Activated CD4-positive, alpha-beta T cell treated with anti-CD3 and anti-CD28 coated beads, Interleukin-2, amount 50 U/mL, for 48 hours (primary cell): ENCODE measurements around the gene ELL2.

Experiments used
- DNase-seq, 2 experiments: peaks; one replicate each; pipeline ENCODE4 v3.0.0-alpha.2; 2020

ELL2 gene

GRCh38 chr5:95954716-95955115 is 6.9 kb downstream of the ELL2 start:
- DNase-seq: no peak

GRCh38 chr5:95953021-95953702 is 8.5 kb downstream of the ELL2 start:
- DNase-seq: no peak

- DNase-seq: no peak
These were observed 9.7 kb downstream of the ELL2 start for GRCh38 chr5:95951916-95952315.

- DNase-seq: no peak
These were observed 11.8 kb downstream of the ELL2 start for GRCh38 chr5:95949810-95950209.

- DNase-seq: no peak
These were observed 13.0 kb downstream of the ELL2 start for GRCh38 chr5:95948631-95949030.

GRCh38 chr5:95946451-95946850 is 15.2 kb downstream of the ELL2 start:
- DNase-seq: no peak

GRCh38 chr5:95942968-95943367 is 18.7 kb downstream of the ELL2 start:
- DNase-seq: no peak

- no peak for DNase-seq
These were observed 19.2 kb downstream of the ELL2 start for GRCh38 chr5:95942414-95942813.

- no peak for DNase-seq
These were observed 19.9 kb downstream of the ELL2 start for GRCh38 chr5:95941756-95942155.

GRCh38 chr5:95940758-95941682 is 20.6 kb downstream of the ELL2 start:
- no peak for DNase-seq

GRCh38 chr5:95939465-95939864 is 22.2 kb downstream of the ELL2 start:
- DNase-seq: no peak

- no peak for DNase-seq
These were observed 22.9 kb downstream of the ELL2 start for GRCh38 chr5:95938766-95939165.

- no peak for DNase-seq
These were observed 23.3 kb downstream of the ELL2 start for GRCh38 chr5:95938347-95938746.

- DNase-seq: no peak
These were observed 24.0 kb downstream of the ELL2 start for GRCh38 chr5:95937607-95938152.

- no peak for DNase-seq
These were observed 24.7 kb downstream of the ELL2 start for GRCh38 chr5:95936812-95937397.

GRCh38 chr5:95935553-95936100 is 26.0 kb downstream of the ELL2 start:
- no peak for DNase-seq

- no peak for DNase-seq
These were observed 27.3 kb downstream of the ELL2 start for GRCh38 chr5:95934207-95934804.

- no peak for DNase-seq
These were observed 28.7 kb downstream of the ELL2 start for GRCh38 chr5:95932941-95933340.

GRCh38 chr5:95931079-95931833 is 30.4 kb downstream of the ELL2 start:
- no peak for DNase-seq

GRCh38 chr5:95930141-95930930 is 31.3 kb downstream of the ELL2 start:
- DNase-seq: no peak

GRCh38 chr5:95928724-95929253 is 32.9 kb downstream of the ELL2 start:
- DNase-seq: no peak
